Testis (tissue), 3 donors: Measurements from ENCODE around the gene CYTIP. TPM values are rescaled to one million over a fixed set of nuclear protein-coding genes. Genes with fewer than 3 reads are reported as not detected.

Source experiments
- DNase-seq: peaks from one replicate; pipeline ENCODE4 v3.0.0-alpha.2; 2019
- H3K27ac ChIP-seq, 2 donors: fragments of 200-600 bp; sonication (generic); one replicate each; pipeline ENCODE4 v1.5.1; 2019
- H3K27me3 ChIP-seq: fragments of 200-600 bp; sonication (generic); one replicate; pipeline ENCODE4 v1.5.1; 2019
- H3K36me3 ChIP-seq: fragments of 200-600 bp; sonication (generic); one replicate; pipeline ENCODE4 v1.5.1; 2017; ENCODE audit warnings: low read depth; ENCODE audit errors: missing control alignments
- H3K4me1 ChIP-seq: fragments of 200-600 bp; sonication (generic); one replicate; pipeline ENCODE4 v1.5.1; 2019
- H3K4me3 ChIP-seq, 2 donors: fragments of 200-600 bp; sonication (generic); one replicate each; pipeline ENCODE4 v1.5.1; 2017 to 2019
- H3K9me3 ChIP-seq: fragments of 200-600 bp; sonication (generic); one replicate; pipeline ENCODE4 v1.5.1; 2017
- CTCF ChIP-seq, 3 experiments: fragments of 450-650 bp in 2 of 3; fragments of 200-600 bp in 1 of 3; sonication (generic) in 1 of 3; IDR thresholded peaks; one replicate each; pipeline ENCODE4 v1.5.1; 2016 to 2019; ENCODE audit warnings: antibody characterized with exemption in 3 of 3, mild to moderate bottlenecking in 2 of 3, moderate library complexity in 1 of 3
- POLR2A ChIP-seq: fragments of 450-650 bp; IDR thresholded peaks from one replicate; pipeline ENCODE4 v1.6.1; 2017; ENCODE audit warnings: antibody characterized with exemption, mild to moderate bottlenecking, moderate library complexity
- WGBS, 2 donors: methylation state at CpG; one replicate each; pipeline ENCODE4 v1.1.5; 2018; 5-methylcytosine and 5-hydroxymethylcytosine counted together
- intact Hi-C: fragments of 100-400 bp; cut with DNase I; formaldehyde crosslinking; loops from one replicate; pipeline ENCODE4 v1.15.1; 2023; ENCODE audit warnings: low total_unique reads
- polyA plus RNA-seq: library from polyadenylated mRNA; stranded (reverse); fragments of 350-450 nt; fragmentation: Illumina TruSeq; extraction: RNeasy Lipid Tissue Mini Kit (QIAGEN cat#74804); gene quantifications from one replicate; pipeline ENCODE4 v1.2.3, GENCODE V29; 2014; ENCODE audit warnings: low read depth, low replicate concordance; ENCODE audit not compliant: insufficient read depth
- total RNA-seq, 2 donors: library from RNA; depleted of rRNA; stranded (reverse); fragments of >200 nt; gene quantifications; one replicate each; pipeline ENCODE4 v1.2.3, GENCODE V29; 2016

CYTIP gene
- total and polyA plus RNA-seq, 3 donors from 2014 or later: 3.9 to 9.1 (median 8.5) TPM

GRCh38 chr2:157418239-157418641, 25.6 kb downstream of the CYTIP start:
- intact Hi-C loops: no loop called here
- no peak overlapping the region for H3K27ac ChIP-seq
- 71 to 87% methylated on average over 4 of the region's 4 CpGs for WGBS, 2 donors
- no peaks in the 10 kb centered on the region for H3K36me3 ChIP-seq
- H3K27me3 ChIP-seq: no peaks in the 10 kb centered on the region
- H3K9me3 ChIP-seq: no peaks in the 10 kb centered on the region
- DNase-seq: no peak
- H3K4me3 ChIP-seq: no peak overlapping the region
- TF ChIP-seq POLR2A: no peak
- TF ChIP-seq CTCF (IDR thresholded peaks at IDR 0.05): no peak
- H3K4me1 ChIP-seq: no peaks in the 10 kb centered on the region

DNA sequence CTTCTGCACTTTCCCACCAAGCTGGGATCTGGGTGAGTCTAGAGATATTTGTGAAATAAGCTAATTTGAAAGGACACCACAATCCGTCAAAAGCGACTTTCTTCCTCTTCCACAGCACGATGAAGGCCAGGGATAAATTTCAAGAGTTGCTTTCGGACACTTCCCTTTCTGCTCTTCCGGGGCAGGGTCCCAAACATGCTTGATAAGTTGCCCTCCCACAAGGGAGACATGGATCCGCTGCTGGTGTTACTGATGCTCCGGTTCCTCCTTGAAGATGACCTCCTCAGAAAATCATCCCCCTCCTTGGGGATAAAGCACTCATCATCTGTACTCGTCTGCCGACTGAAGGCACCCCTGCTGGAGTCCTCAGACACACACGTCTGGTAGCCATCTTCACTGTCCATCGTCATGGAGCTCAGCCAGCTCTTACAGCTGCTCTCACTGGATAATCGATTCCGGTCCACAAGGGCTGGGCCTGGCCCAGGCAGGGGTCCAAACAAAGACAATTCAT, 28.2 kb downstream of the CYTIP start:
- intact Hi-C loops: no loop called here
- Histone ChIP-seq H3K4me3 (no peak overlapping the region), H3K27me3 (no peaks in the 10 kb centered on the region), H3K4me1 (no peaks in the 10 kb centered on the region), H3K27ac (no peak overlapping the region), H3K36me3 (no peaks in the 10 kb centered on the region), H3K9me3 (no peaks in the 10 kb centered on the region)
- no peak for TF ChIP-seq POLR2A
- no peak for TF ChIP-seq CTCF (IDR thresholded peaks at IDR 0.05)
- no peak for DNase-seq
- WGBS, 2 donors: 73 to 81% methylated on average over 10 to 13 of the region's 13 CpGs

GRCh38 chr2:157414050-157414449, 29.8 kb downstream of the CYTIP start:
- H3K27me3 ChIP-seq: no peaks in the 10 kb centered on the region
- TF ChIP-seq POLR2A (no peak), CTCF (IDR thresholded peaks at IDR 0.05) (no peak)
- H3K9me3 ChIP-seq: no peaks in the 10 kb centered on the region
- H3K36me3 ChIP-seq: no peaks in the 10 kb centered on the region
- intact Hi-C loops: no loop called here
- WGBS, 2 donors: 72 to 94% methylated on average over 1 of the region's 1 CpG
- H3K4me1 ChIP-seq: no peaks in the 10 kb centered on the region
- no peak overlapping the region for H3K4me3 ChIP-seq
- no peak overlapping the region for H3K27ac ChIP-seq
- no peak for DNase-seq

DNA sequence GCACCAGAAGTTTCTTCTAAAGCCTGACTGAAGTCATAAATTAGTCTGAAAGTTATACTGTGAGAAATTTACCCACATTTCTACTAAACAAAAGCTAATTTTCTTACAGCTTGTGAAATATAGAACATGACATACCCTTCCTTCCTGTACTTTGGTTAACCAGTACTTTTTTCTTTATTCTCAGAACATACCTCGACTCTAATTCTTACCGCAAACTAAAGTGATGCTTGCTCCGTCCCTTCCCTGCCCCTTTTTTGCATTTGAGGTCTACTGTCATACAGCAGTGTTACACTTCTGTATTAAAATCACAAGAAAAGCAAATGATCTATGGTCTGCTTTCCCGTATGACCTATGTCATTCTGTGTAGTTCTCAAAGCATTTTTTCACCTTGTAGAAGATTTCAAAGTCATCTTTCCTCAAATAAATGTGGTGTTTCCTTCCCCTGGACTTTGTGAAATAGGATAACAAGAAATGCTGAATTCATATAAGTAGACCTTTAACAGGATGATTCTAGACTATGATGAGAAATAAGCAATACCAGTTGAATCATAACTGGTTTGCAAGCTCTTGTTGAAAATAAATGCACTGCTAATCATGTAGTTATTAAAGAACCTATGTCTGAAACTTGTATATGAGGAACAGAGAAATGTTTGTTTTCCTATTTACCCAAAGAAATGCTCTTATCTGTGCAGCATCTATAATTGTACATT, 30.4 kb downstream of the CYTIP start:
- intact Hi-C loops: no loop called here
- DNase-seq: no peak

More for the DNA sequence above, 30.4 kb downstream of the CYTIP start:
- Histone ChIP-seq H3K4me3 (no peak overlapping the region), H3K27me3 (no peaks in the 10 kb centered on the region), H3K36me3 (no peaks in the 10 kb centered on the region), H3K27ac (no peak overlapping the region), H3K4me1 (no peaks in the 10 kb centered on the region), H3K9me3 (no peaks in the 10 kb centered on the region)
- 87 to 94% methylated on average over 4 of the region's 4 CpGs for WGBS, 2 donors
- TF ChIP-seq CTCF (IDR thresholded peaks at IDR 0.05): no peak
- no peak for TF ChIP-seq POLR2A
